NB4 (cell line): ENCODE measurements around the gene TNP1.

Experiments used
- CTCF ChIP-seq: IDR thresholded peaks from one replicate; pipeline ENCODE4 v1.5.1; 2012; ENCODE audit warnings: low read depth, low read length
- MAX ChIP-seq: IDR thresholded peaks from 2 replicates; pipeline ENCODE4 v1.6.1; 2011; ENCODE audit warnings: low read depth, low read length
- MYC ChIP-seq: IDR thresholded peaks from 2 replicates; pipeline ENCODE4 v1.6.1; 2011; ENCODE audit warnings: low read depth, low read length
- POLR2A ChIP-seq: IDR thresholded peaks from 2 replicates; pipeline ENCODE4 v1.6.1; 2011; ENCODE audit warnings: mild to moderate bottlenecking; ENCODE audit not compliant: insufficient read length; ENCODE audit errors: extremely low read depth

DNA sequence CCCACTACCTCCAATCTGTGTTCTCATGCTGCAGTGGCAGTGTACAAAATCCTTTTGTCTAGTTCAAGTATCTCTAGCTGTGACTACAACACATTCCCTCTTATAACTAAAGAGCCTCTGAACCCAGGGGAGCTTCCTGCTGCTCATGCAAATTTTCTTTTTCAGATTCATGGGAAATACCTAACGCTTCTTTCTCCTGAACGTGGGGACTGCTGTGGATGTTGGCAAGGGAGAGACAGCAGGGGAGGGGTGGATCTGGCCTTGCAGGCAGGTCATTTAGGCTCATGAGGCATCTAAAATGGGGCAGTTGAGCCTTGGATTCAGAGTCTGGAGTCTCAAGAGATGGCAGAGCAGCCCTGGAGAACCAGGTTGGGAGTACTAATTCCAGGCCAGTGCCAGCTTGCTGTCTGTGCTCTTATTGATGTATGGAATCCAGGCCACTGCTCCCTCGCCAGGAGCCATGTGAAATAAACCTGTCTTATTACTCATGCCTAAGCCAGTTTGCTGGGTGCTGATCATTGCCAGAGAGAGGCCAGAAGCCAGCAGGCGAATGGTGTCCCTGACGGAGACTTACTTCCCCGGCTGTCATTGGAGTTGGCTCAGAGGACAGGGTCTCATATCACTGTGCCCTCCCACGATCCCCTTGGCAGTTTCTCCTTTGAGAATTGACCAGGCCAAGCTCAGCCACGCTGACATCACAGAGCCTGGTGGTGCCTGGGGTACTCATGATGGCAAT, 29.2 kb upstream of the TNP1 start:
- TF ChIP-seq CTCF (no peak), POLR2A (no peak), MAX (no peak), MYC (no peak)
